ENCODE measurements around the gene LEPROT.
A peak's percentile ranks its signal among the peaks of the same experiment; 100 is the strongest.

Gene LEPROT

DNA sequence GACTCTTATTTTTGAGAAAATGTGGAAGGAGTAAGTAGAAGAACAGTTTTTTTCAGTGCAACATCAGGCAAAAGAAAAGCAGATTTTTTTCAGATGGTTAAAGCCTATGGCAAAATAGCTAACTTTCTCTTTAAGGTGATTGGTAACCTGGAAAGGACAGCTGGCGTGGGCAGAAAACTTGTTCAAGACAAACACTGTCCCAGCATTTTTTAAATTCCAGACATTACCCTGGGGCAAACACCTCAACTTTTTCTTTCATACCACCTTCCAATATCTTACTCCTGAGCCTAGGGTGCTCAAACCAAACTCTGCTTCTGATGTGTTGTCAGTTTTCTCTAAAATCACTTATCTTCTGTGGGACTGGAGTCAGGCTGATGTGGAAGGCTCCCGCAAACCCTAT lies 2.7 kb upstream of the LEPROT start:
- TF ChIP-seq, protein P1, sequence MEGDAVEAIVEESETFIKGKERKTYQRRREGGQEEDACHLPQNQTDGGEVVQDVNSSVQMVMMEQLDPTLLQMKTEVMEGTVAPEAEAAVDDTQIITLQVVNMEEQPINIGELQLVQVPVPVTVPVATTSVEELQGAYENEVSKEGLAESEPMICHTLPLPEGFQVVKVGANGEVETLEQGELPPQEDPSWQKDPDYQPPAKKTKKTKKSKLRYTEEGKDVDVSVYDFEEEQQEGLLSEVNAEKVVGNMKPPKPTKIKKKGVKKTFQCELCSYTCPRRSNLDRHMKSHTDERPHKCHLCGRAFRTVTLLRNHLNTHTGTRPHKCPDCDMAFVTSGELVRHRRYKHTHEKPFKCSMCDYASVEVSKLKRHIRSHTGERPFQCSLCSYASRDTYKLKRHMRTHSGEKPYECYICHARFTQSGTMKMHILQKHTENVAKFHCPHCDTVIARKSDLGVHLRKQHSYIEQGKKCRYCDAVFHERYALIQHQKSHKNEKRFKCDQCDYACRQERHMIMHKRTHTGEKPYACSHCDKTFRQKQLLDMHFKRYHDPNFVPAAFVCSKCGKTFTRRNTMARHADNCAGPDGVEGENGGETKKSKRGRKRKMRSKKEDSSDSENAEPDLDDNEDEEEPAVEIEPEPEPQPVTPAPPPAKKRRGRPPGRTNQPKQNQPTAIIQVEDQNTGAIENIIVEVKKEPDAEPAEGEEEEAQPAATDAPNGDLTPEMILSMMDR (IDR thresholded peaks at IDR 0.05; ENCODE audit: insufficient read depth, low read length, missing control alignments): no peak
- H3K4me3 ChIP-seq (ENCODE audit: low read depth, low read length): no peak overlapping the region
- no peak for DNase-seq (ENCODE audit: low read depth, low spot score)
- POLR2A ChIA-PET: no interaction called here
- CTCF ChIA-PET: no interaction called here

DNA sequence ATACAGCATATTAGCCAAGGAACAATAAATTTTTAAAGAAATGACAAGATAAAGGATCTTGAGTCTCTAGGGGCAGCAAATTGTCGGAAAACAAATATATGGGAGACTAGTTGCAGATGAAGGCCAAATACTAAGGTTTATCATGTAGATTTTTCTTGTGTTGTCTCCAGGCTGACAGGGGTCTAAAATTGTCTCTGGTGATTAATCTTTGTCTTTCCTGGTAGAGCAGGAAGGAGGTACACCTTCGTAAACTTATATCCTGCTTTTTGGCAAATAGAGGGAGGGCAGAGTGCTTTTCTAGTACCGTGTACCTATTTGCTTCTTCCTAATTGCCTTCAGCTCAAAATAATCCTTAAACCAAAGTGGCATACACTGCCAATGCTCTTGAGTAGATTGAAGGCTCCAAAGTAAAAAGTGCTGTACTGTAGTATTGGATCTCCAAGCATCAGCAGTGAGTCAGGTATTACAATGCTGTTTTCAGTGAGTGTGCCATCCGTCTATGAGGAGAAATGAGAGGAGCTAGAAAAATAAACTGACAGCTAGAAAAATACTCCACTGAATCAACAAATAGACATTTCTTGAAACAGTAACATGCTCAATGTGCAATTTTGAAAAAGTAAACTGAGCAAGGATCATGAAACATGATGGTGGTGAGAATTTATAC lies 1.8 kb upstream of the LEPROT start:
- TF ChIP-seq, protein P1 (IDR thresholded peaks at IDR 0.05; ENCODE audit: insufficient read depth, low read length, missing control alignments): no peak
- CTCF ChIA-PET: interaction anchor here (1.1 to 2.1 kb wide), 4 partner anchors 13 to 269 kb away, joined by 3 to 7 read pairs (median 5); partner anchors contain the start of gene DNAJC6
- POLR2A ChIA-PET: no interaction called here
- H3K4me3 ChIP-seq (ENCODE audit: low read depth, low read length): no peak overlapping the region
- DNase-seq (ENCODE audit: low read depth, low spot score): no peak

DNA sequence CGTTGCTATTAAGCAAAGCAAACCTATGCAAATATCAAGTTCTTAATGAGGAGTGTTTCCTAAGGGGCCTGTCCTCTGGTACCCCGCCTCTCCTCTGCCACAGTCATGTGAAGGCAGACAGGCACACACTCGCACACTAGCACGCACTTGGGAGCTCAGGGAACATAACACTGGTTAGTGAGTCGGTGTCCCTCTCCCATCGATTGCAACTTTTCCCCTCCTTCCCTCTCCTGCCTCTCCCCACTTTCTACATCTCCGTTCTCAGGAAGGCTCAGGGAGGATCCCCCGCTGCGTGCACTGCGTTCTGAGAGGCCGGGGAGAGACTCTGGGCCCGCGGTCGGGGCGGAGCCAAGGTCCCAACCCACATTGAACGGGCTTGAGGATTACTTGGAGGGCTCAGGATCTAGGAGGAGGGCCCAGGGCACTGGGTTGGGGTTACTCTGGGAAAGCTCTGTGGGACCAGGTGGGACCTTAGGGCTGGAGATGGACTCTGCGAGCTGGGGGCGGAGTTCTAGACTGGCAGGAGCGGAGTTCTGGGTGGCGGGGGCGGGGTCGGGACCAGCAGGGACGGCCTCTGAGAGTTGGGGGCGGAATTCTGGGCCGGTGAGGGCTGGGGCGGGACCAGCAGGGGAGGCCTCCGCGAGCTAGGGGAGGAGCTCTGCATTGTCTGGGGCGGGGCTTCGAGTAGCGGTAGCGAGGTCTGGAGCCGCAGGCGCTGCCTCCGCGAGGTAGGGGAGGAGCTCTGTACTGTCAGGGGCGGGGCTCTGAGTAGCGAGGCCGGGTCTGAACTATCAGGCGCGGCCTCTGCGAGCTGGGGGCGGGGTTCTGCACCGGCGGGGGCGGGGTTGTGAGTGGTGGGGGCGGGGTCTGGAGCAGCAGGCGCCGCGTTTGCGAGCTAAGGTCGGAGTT lies 533 bp upstream of the LEPROT start:
- ChIA-PET POLR2A (interaction anchor here (0.6 to 1.0 kb wide), 4 partner anchors 10 to 159 kb away, joined by 3 read pairs; no protein-coding TSS in a partner anchor), CTCF (interaction anchor here (0.7 to 2.1 kb wide), 4 partner anchors 11 to 268 kb away, joined by 3 to 7 read pairs (median 5); partner anchors contain the start of gene DNAJC6)
- H3K4me3 ChIP-seq (ENCODE audit: low read depth, low read length): peak overlapping the region; percentile 84
- TF ChIP-seq, protein P1 (IDR thresholded peaks at IDR 0.05; ENCODE audit: insufficient read depth, low read length, missing control alignments): no peak
- peak; percentile 88 for DNase-seq (ENCODE audit: low read depth, low spot score)

DNA sequence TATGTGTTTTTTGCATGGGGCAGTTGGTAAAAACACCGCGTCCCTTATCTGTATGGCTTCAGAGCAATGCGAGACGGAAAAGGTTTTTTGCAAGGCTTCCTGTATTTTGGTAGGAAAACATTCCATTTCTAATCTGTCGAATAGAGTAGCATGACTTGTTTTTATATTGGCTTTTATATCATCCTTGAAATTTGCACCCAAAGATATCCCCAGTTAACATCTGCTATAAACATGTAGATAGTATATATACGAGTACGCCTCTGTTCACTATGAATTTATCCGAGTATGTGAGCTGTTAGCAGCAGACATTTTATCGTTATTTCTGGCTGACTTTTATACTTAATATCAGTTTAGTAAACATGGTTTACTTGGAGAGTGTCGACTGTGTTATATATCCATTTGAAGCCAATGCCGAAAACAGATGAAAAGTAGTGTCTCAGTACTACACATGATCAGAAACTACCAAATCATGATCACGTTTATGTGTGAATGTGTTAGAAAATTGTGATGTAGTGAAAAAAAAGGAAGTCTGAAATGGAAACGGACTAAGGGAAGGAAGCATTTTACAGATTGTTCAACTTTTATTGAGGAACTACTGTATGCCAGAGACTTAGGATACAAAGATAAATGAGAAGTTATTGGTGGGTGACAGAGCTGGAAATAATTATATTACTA lies 1.0 kb downstream of the LEPROT start:
- ChIA-PET POLR2A (no interaction called here), CTCF (interaction anchor here (1.0 to 1.2 kb wide), 3 partner anchors 9 to 266 kb away, joined by 3 to 6 read pairs (median 3); no protein-coding TSS in a partner anchor)
- no peak for DNase-seq (ENCODE audit: low read depth, low spot score)
- H3K4me3 ChIP-seq (ENCODE audit: low read depth, low read length): peak overlapping the region; percentile 84
- TF ChIP-seq, protein P1 (IDR thresholded peaks at IDR 0.05; ENCODE audit: insufficient read depth, low read length, missing control alignments): no peak

DNA sequence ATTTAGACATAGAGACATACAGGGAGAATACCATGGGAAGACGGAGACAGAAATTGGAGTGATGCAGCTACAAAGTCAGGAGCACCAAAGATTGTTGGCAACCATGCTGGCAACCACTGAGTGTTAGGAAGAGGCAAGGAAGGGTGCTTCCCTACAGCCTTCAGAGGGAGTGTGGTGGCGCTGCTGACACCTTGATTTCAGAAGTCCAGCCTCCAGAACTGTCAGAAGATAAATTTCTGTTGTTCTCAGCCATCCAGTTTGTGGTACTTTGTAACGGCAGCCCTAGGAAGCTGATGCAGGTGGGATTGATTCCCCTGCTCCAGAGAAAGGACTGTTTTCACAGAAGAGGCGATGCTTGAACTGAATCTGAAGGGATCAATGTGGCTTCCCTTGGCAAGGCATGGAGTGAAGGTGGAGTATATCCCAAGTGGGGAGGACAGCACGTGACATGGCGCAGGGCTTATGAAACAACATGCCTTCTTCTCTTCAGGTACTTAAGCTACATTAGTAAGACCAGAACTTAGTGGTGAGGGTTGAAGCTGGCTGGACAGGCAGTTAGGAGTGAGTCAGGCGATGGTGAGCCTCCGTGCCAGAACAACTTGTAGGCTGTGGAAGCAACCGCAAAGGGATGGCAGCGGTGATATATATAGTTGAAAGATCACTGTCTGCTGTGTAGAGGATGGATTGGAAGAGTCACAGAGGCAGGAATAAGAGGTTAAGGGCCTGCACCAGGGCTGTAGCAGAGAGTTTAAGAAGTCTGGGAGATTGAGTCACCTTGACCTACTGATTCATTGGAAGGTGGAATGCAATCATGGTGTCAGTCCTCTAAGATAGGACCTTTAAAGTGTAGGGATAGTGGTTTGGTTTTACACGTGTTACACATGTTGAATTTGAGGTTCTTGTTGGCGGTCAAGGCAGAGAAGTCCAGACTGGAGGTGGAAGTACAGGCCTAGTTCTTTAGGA lies 2.1 kb downstream of the LEPROT start:
- POLR2A ChIA-PET: no interaction called here
- peak overlapping the region; percentile 84 for H3K4me3 ChIP-seq (ENCODE audit: low read depth, low read length)

More for the DNA sequence above, 2.1 kb downstream of the LEPROT start:
- CTCF ChIA-PET: interaction anchor here (1.0 to 1.4 kb wide), 4 partner anchors 8 to 265 kb away, joined by 3 to 6 read pairs (median 4); no protein-coding TSS in a partner anchor
- TF ChIP-seq, protein P1 (IDR thresholded peaks at IDR 0.05; ENCODE audit: insufficient read depth, low read length, missing control alignments): no peak
- no peak for DNase-seq (ENCODE audit: low read depth, low spot score)
